HAP-1 (cell line): ENCODE data around the gene C4B.
"Not testable (repeated sequence)": the region's sequence is repeated elsewhere in the genome, so short reads cannot be mapped to it uniquely, and the experiment has no call there.

Source experiments
- DNase-seq, 2 experiments: peaks; one replicate each; pipeline ENCODE4 v3.0.0-alpha.2; 2016 to 2020; ENCODE audit warnings: low spot score in 2 of 2
- H3K27me3 ChIP-seq: fragments of 250-450 bp; sonication (Bioruptor Pico); 2 replicates; pipeline ENCODE4 v1.5.1; 2020; ENCODE audit warnings: low read depth, mild to moderate bottlenecking, moderate library complexity
- H3K36me3 ChIP-seq: fragments of 250-450 bp; sonication (Bioruptor Pico); replicated peaks from 2 replicates; pipeline ENCODE4 v1.5.1; 2020; ENCODE audit warnings: mild to moderate bottlenecking
- H3K4me1 ChIP-seq: fragments of 250-450 bp; sonication (Bioruptor Pico); 2 replicates; pipeline ENCODE4 v1.5.1; 2020; ENCODE audit warnings: mild to moderate bottlenecking
- H3K4me3 ChIP-seq: fragments of 250-450 bp; sonication (Bioruptor Pico); 2 replicates; pipeline ENCODE4 v1.5.1; 2020; ENCODE audit warnings: mild to moderate bottlenecking, moderate library complexity
- H3K9me3 ChIP-seq: fragments of 250-450 bp; sonication (Bioruptor Pico); 2 replicates; pipeline ENCODE4 v1.5.1; 2020; ENCODE audit warnings: mild to moderate bottlenecking, moderate library complexity
- in situ Hi-C: fragments of 300-500 bp; cut with MboI; formaldehyde crosslinking; loops from 3 replicates; pipeline ENCODE4 v1.14.3; 2020; ENCODE audit warnings: low sequenced_read_pairs, inconsistent platforms, mixed read lengths

Gene C4B

GRCh38 chr6:32046450-32047083 is 32.0 kb downstream of the C4B start:
- H3K9me3 ChIP-seq: no peaks in the 10 kb centered on the region
- H3K36me3 ChIP-seq: no peaks in the 10 kb centered on the region
- in situ Hi-C loops: no loop called here
- H3K4me3 ChIP-seq: no peak overlapping the region
- peak in 1 of 2 experiments; percentile 22 for DNase-seq
- no peaks in the 10 kb centered on the region for H3K4me1 ChIP-seq
- no peaks in the 10 kb centered on the region for H3K27me3 ChIP-seq

DNA sequence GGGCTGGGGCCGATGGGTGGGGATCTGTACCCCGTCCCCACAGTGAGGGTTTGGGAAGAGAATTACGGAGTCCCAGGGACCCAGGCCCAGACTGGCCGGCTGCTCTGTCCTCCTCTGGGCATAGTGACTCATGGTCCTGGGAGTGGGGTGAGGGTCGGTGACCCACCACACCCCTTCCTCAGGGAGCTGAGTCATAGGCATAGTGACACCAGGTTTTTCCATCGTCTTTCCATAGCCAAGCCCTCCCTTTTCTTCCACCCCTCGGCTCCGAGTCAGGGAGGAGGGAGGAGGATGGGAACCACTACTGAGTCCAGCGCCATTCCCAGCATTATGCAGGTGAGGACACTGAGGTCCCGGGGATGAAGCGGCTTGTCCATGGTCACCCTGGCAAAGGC is 32.5 kb downstream of the C4B start:
- Histone ChIP-seq H3K9me3 (no peaks in the 10 kb centered on the region), H3K4me3 (no peak overlapping the region), H3K4me1 (no peaks in the 10 kb centered on the region), H3K27me3 (no peaks in the 10 kb centered on the region), H3K36me3 (no peaks in the 10 kb centered on the region)
- no peak for DNase-seq
- in situ Hi-C loops: no loop called here

GRCh38 chr6:32047539-32047854 is 32.9 kb downstream of the C4B start:
- Histone ChIP-seq H3K36me3 (no peaks in the 10 kb centered on the region), H3K4me1 (no peaks in the 10 kb centered on the region), H3K9me3 (no peaks in the 10 kb centered on the region), H3K4me3 (no peak overlapping the region), H3K27me3 (no peaks in the 10 kb centered on the region)
- in situ Hi-C loops: no loop called here
- no peak for DNase-seq

GRCh38 chr6:32047855-32048766 is 33.5 kb downstream of the C4B start:
- Histone ChIP-seq H3K4me3 (no peak overlapping the region), H3K36me3 (no peaks in the 10 kb centered on the region), H3K4me1 (no peaks in the 10 kb centered on the region), H3K27me3 (no peaks in the 10 kb centered on the region), H3K9me3 (no peaks in the 10 kb centered on the region)
- peak; percentile 54 to 88 for DNase-seq
- in situ Hi-C loops: no loop called here

DNA sequence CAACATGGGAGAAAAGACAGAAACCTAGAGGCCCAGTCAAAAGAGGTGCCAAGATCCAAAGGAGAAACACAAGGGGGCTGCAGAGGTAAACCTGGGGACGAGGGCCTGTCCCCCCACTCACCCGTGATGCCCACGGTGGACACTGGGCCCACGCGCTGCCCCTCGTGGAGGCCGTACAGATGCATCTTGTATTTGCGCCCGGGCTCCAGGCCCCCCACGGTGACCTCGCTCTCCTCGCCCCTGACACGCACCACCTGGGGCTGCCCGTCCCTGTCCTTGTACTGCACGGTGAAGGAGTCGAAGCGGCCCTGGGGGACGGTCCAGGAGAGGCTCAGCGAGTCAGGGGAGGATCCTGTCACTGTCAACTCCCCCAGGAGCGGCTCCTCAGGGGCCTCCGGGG is 34.6 kb downstream of the C4B start:
- in situ Hi-C loops, H3K4me1 ChIP-seq, H3K36me3 ChIP-seq, H3K27me3 ChIP-seq, DNase-seq, H3K9me3 ChIP-seq, H3K4me3 ChIP-seq: not testable (repeated sequence)

- H3K9me3 ChIP-seq, in situ Hi-C loops, H3K4me3 ChIP-seq, H3K4me1 ChIP-seq, DNase-seq, H3K36me3 ChIP-seq, H3K27me3 ChIP-seq: not testable (repeated sequence)
Observed at GRCh38 chr6:32049736-32050135, 35.1 kb downstream of the C4B start.

- Histone ChIP-seq H3K4me1 (no peaks in the 10 kb centered on the region), H3K27me3 (no peaks in the 10 kb centered on the region)
- in situ Hi-C loops: no loop called here
Observed at GRCh38 chr6:32050562-32050961, 36.0 kb downstream of the C4B start.

GRCh38 chr6:32052626-32053025 is 38.0 kb downstream of the C4B start:
- H3K9me3 ChIP-seq, H3K27me3 ChIP-seq, H3K4me1 ChIP-seq, DNase-seq, in situ Hi-C loops, H3K36me3 ChIP-seq, H3K4me3 ChIP-seq: not testable (repeated sequence)

More at GRCh38 chr6:32050562-32050961, 36.0 kb downstream of the C4B start:
- Histone ChIP-seq H3K36me3 (no peaks in the 10 kb centered on the region), H3K9me3 (no peaks in the 10 kb centered on the region), H3K4me3 (no peak overlapping the region)
- no peak for DNase-seq

GRCh38 chr6:32053314-32053713 is 38.7 kb downstream of the C4B start:
- DNase-seq, H3K4me3 ChIP-seq, H3K9me3 ChIP-seq, H3K27me3 ChIP-seq, H3K4me1 ChIP-seq, H3K36me3 ChIP-seq, in situ Hi-C loops: not testable (repeated sequence)

- H3K9me3 ChIP-seq, H3K36me3 ChIP-seq, H3K4me3 ChIP-seq, in situ Hi-C loops, DNase-seq, H3K4me1 ChIP-seq, H3K27me3 ChIP-seq: not testable (repeated sequence)
Observed at GRCh38 chr6:32055756-32056155, 41.2 kb downstream of the C4B start.

DNA sequence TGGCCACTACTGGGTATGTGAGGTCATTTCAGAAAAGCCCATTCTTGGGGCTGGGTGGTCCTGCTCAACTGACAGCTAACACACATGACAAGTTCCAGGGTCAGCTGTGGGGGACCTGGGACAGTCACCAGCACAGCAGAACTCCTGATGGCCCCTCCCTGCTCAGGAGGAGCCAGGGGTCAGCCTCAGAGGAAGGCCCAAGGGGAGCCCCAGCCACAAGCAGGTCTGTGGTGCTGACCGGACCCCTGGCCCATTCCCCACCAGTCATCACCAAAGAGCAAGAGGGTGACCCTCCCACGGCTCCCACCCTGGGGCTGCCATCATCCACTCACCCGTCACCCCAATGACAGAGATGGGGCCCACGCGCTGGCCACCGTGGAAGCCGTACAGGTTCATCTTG is 41.7 kb downstream of the C4B start:
- in situ Hi-C loops: no loop called here
- DNase-seq: no peak
- peaks cover 3% of the 10 kb centered on the region; the same call in 1 of the 2 replicates for H3K27me3 ChIP-seq

GRCh38 chr6:32057966-32058365 is 43.4 kb downstream of the C4B start:
- in situ Hi-C loops: no loop called here
- Histone ChIP-seq H3K27me3 (peaks cover 3% of the 10 kb centered on the region; the same call in 1 of the 2 replicates), H3K9me3 (no peaks in the 10 kb centered on the region), H3K4me3 (no peak overlapping the region), H3K4me1 (no peaks in the 10 kb centered on the region), H3K36me3 (no peaks in the 10 kb centered on the region)
- no peak for DNase-seq

More for the DNA sequence above, 41.7 kb downstream of the C4B start:
- no peak overlapping the region for H3K4me3 ChIP-seq
- H3K4me1 ChIP-seq: no peaks in the 10 kb centered on the region
- H3K9me3 ChIP-seq: no peaks in the 10 kb centered on the region
- no peaks in the 10 kb centered on the region for H3K36me3 ChIP-seq

GRCh38 chr6:32058511-32058963 is 43.9 kb downstream of the C4B start:
- in situ Hi-C loops: no loop called here
- no peak for DNase-seq
- H3K27me3 ChIP-seq: peaks cover 3% of the 10 kb centered on the region; the same call in 1 of the 2 replicates
- no peak overlapping the region for H3K4me3 ChIP-seq
- no peaks in the 10 kb centered on the region for H3K9me3 ChIP-seq
- H3K4me1 ChIP-seq: no peaks in the 10 kb centered on the region
- no peaks in the 10 kb centered on the region for H3K36me3 ChIP-seq

- H3K4me1 ChIP-seq: no peaks in the 10 kb centered on the region
- no peaks in the 10 kb centered on the region for H3K9me3 ChIP-seq
- in situ Hi-C loops: no loop called here
- H3K27me3 ChIP-seq: peaks cover 3% of the 10 kb centered on the region; the same call in 1 of the 2 replicates
- no peak for DNase-seq
- H3K4me3 ChIP-seq: no peak overlapping the region
- H3K36me3 ChIP-seq: no peaks in the 10 kb centered on the region
Observed at GRCh38 chr6:32060966-32061655, 46.5 kb downstream of the C4B start.
